Measurements from ENCODE around the gene MYL10.

MYL10 gene

GRCh38 chr7:101673315-101673714 is 44.2 kb upstream of the MYL10 start:
- Histone ChIP-seq H3K4me3 (IDR thresholded peaks at IDR 0.05; ENCODE audit: insufficient read depth, low read depth, low read length) (no peak overlapping the region), H3K4me2 (no peak overlapping the region), H4K20me1 (ENCODE audit: insufficient read depth) (no peaks in the 10 kb centered on the region), H3K79me2 (ENCODE audit: insufficient read depth, low read depth) (no peaks in the 10 kb centered on the region), H3K4me1 (ENCODE audit: low read depth, poor library complexity, severe bottlenecking) (no peaks in the 10 kb centered on the region), H2AFZ (ENCODE audit: low read depth) (no peak overlapping the region), H3K27ac (no peak overlapping the region), H3K27me3 (ENCODE audit: insufficient read depth, low read depth) (no peaks in the 10 kb centered on the region), H3K9ac (no peak overlapping the region), H3K36me3 (ENCODE audit: insufficient read depth) (no peaks in the 10 kb centered on the region)
- TF ChIP-seq CTCF (conservative IDR thresholded peaks at IDR 0.05; ENCODE audit: low read depth, low read length), result no peak

- no peak overlapping the region for H3K4me3 ChIP-seq (IDR thresholded peaks at IDR 0.05; ENCODE audit: insufficient read depth, low read depth, low read length)
- no peaks in the 10 kb centered on the region for H3K79me2 ChIP-seq (ENCODE audit: insufficient read depth, low read depth)
- no peak overlapping the region for H3K27ac ChIP-seq
- no peaks in the 10 kb centered on the region for H3K4me1 ChIP-seq (ENCODE audit: low read depth, poor library complexity, severe bottlenecking)
- H3K36me3 ChIP-seq (ENCODE audit: insufficient read depth), result no peaks in the 10 kb centered on the region
- no peak overlapping the region for H3K4me2 ChIP-seq
- no peak for TF ChIP-seq CTCF (conservative IDR thresholded peaks at IDR 0.05; ENCODE audit: low read depth, low read length)
- H3K27me3 ChIP-seq (ENCODE audit: insufficient read depth, low read depth), result no peaks in the 10 kb centered on the region
- H2AFZ ChIP-seq (ENCODE audit: low read depth), result no peak overlapping the region
- no peak overlapping the region for H3K9ac ChIP-seq
- no peaks in the 10 kb centered on the region for H4K20me1 ChIP-seq (ENCODE audit: insufficient read depth)
Measured at GRCh38 chr7:101671371-101672356, 42.6 kb upstream of the MYL10 start.

- Histone ChIP-seq H2AFZ (ENCODE audit: low read depth) (no peak overlapping the region), H3K27me3 (ENCODE audit: insufficient read depth, low read depth) (no peaks in the 10 kb centered on the region; the same call in 1 of the 2 replicates), H4K20me1 (ENCODE audit: insufficient read depth) (no peaks in the 10 kb centered on the region), H3K4me1 (ENCODE audit: low read depth, poor library complexity, severe bottlenecking) (no peaks in the 10 kb centered on the region), H3K4me3 (IDR thresholded peaks at IDR 0.05; ENCODE audit: insufficient read depth, low read depth, low read length) (no peak overlapping the region), H3K79me2 (ENCODE audit: insufficient read depth, low read depth) (no peaks in the 10 kb centered on the region), H3K27ac (no peak overlapping the region), H3K36me3 (ENCODE audit: insufficient read depth) (no peaks in the 10 kb centered on the region), H3K4me2 (no peak overlapping the region), H3K9ac (no peak overlapping the region)
- 0 out of 2 replicates have a peak, but pooled peaks have one; percentile 27 for TF ChIP-seq CTCF (conservative IDR thresholded peaks at IDR 0.05; ENCODE audit: low read depth, low read length)
Measured at GRCh38 chr7:101669307-101669706, 40.2 kb upstream of the MYL10 start.

GRCh38 chr7:101668726-101669125 is 39.6 kb upstream of the MYL10 start:
- Histone ChIP-seq H3K36me3 (ENCODE audit: insufficient read depth) (no peaks in the 10 kb centered on the region), H3K27me3 (ENCODE audit: insufficient read depth, low read depth) (no peaks in the 10 kb centered on the region; the same call in 1 of the 2 replicates), H3K79me2 (ENCODE audit: insufficient read depth, low read depth) (no peaks in the 10 kb centered on the region), H2AFZ (ENCODE audit: low read depth) (no peak overlapping the region), H3K9ac (no peak overlapping the region), H3K4me2 (no peak overlapping the region), H3K4me3 (IDR thresholded peaks at IDR 0.05; ENCODE audit: insufficient read depth, low read depth, low read length) (no peak overlapping the region), H3K4me1 (ENCODE audit: low read depth, poor library complexity, severe bottlenecking) (no peaks in the 10 kb centered on the region), H4K20me1 (ENCODE audit: insufficient read depth) (no peaks in the 10 kb centered on the region), H3K27ac (no peak overlapping the region)
- no peak for TF ChIP-seq CTCF (conservative IDR thresholded peaks at IDR 0.05; ENCODE audit: low read depth, low read length)

All from KMS-11 (cell line).